Stomach (tissue), 4 donors: ENCODE results near the gene VSTM2B.

Source experiments
- POLR2AphosphoS5 ChIP-seq, 3 donors: sonication (generic); formaldehyde crosslinking; IDR thresholded peaks; one replicate each; pipeline ENCODE4 v1.6.1; 2016; ENCODE audit warnings: antibody characterized with exemption in 3 of 3
- TF ChIP-seq, protein P1 (sequence below), 7 experiments: fragments of 450-650 bp in 4 of 7; fragments of 200-600 bp in 3 of 7; sonication (generic) in 3 of 7; IDR thresholded peaks; one replicate each; pipeline ENCODE4 v1.5.1; 2016 to 2019; ENCODE audit warnings: antibody characterized with exemption in 7 of 7, control low read depth in 2 of 7, mild to moderate bottlenecking in 1 of 7

DNA sequence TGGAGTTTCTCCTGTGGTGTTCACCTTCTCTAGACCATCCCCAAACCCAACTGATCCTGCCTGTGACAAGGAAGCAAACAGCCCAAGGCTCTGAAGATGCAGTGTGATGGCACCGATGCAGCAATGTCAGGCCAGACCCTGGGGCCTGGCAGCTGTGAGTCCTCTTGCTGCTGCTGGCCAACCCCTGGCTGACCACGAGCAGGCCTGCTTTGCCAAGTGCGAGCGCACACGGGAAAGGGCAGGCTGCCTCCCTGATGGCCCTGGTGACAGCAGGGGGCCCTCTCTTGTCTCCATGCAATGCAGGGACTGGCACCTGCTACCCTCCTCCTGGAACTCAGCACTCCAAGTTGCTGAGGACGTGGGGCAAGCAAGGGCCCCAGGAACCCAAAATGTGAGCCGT lies 5.4 kb upstream of the VSTM2B start:
- TF ChIP-seq, protein P1, sequence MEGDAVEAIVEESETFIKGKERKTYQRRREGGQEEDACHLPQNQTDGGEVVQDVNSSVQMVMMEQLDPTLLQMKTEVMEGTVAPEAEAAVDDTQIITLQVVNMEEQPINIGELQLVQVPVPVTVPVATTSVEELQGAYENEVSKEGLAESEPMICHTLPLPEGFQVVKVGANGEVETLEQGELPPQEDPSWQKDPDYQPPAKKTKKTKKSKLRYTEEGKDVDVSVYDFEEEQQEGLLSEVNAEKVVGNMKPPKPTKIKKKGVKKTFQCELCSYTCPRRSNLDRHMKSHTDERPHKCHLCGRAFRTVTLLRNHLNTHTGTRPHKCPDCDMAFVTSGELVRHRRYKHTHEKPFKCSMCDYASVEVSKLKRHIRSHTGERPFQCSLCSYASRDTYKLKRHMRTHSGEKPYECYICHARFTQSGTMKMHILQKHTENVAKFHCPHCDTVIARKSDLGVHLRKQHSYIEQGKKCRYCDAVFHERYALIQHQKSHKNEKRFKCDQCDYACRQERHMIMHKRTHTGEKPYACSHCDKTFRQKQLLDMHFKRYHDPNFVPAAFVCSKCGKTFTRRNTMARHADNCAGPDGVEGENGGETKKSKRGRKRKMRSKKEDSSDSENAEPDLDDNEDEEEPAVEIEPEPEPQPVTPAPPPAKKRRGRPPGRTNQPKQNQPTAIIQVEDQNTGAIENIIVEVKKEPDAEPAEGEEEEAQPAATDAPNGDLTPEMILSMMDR (IDR thresholded peaks at IDR 0.05): no peak
- TF ChIP-seq POLR2AphosphoS5 (IDR thresholded peaks at IDR 0.05): no peak
